ENCODE measurements around the gene UBD.

The UBD gene

DNA sequence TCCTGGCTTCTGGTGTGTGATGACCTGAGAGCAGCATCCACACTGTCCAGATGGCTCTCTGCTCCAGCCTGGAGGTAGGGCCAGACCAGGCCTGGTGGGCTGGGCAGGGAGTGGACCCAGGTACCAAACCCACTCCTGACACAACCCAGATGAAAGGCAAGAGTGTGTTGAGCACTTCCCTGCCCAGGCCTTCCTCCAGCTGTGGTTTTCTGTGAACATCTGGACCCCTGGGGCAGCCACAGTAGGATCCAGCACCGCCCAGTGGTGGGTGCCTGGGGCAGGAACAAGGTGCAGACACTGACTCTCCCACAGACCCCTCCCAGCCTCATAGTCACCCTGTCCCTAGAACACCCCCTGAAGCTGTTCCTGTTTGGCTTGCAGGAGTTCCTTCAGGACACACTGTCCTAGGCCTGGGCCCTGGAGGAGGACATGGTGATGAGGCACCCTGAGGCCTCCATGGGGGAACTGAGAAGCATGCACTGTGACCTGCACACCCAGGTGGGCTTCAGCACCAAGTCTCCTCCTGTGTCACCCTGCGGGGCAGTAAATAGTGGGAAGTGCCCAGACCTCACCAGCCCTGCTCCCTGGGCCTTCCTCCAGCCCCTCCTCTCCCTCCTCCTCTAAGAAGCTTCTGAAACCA, 28.7 kb downstream of the UBD start:
- ATAC-seq: no peak
- TF ChIP-seq TCF4 (CRISPR knock-in tag; IDR thresholded peaks at IDR 0.05; ENCODE audit: borderline replicate concordance): no peak
- TF ChIP-seq, protein P1, sequence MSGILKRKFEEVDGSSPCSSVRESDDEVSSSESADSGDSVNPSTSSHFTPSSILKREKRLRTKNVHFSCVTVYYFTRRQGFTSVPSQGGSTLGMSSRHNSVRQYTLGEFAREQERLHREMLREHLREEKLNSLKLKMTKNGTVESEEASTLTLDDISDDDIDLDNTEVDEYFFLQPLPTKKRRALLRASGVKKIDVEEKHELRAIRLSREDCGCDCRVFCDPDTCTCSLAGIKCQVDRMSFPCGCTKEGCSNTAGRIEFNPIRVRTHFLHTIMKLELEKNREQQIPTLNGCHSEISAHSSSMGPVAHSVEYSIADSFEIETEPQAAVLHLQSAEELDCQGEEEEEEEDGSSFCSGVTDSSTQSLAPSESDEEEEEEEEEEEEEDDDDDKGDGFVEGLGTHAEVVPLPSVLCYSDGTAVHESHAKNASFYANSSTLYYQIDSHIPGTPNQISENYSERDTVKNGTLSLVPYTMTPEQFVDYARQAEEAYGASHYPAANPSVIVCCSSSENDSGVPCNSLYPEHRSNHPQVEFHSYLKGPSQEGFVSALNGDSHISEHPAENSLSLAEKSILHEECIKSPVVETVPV (CRISPR knock-in tag; IDR thresholded peaks at IDR 0.05): no peak

DNA sequence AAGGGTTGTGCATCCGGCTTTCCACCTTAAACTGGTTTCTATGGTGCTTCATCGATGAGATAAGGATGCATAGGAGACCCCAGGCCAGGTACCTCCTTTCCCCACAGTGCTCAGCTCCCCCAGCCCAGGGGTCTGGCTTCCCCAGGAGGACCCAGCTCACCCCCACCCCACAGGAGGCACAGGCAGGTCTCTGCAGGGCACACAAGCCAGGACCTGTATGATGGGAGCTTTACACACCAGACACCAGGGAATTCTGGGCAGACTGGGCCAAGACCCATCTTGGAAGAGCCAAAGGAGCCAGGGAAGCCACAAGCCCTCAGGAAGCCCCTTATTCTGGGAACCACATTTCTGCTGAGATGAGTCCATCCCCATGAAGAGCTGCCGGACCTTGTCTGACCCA, 29.6 kb downstream of the UBD start:
- TF ChIP-seq, protein P2, sequence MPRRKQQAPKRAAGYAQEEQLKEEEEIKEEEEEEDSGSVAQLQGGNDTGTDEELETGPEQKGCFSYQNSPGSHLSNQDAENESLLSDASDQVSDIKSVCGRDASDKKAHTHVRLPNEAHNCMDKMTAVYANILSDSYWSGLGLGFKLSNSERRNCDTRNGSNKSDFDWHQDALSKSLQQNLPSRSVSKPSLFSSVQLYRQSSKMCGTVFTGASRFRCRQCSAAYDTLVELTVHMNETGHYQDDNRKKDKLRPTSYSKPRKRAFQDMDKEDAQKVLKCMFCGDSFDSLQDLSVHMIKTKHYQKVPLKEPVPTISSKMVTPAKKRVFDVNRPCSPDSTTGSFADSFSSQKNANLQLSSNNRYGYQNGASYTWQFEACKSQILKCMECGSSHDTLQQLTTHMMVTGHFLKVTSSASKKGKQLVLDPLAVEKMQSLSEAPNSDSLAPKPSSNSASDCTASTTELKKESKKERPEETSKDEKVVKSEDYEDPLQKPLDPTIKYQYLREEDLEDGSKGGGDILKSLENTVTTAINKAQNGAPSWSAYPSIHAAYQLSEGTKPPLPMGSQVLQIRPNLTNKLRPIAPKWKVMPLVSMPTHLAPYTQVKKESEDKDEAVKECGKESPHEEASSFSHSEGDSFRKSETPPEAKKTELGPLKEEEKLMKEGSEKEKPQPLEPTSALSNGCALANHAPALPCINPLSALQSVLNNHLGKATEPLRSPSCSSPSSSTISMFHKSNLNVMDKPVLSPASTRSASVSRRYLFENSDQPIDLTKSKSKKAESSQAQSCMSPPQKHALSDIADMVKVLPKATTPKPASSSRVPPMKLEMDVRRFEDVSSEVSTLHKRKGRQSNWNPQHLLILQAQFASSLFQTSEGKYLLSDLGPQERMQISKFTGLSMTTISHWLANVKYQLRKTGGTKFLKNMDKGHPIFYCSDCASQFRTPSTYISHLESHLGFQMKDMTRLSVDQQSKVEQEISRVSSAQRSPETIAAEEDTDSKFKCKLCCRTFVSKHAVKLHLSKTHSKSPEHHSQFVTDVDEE (CRISPR knock-in tag; IDR thresholded peaks at IDR 0.05): no peak
- TF ChIP-seq, protein P1 (CRISPR knock-in tag; IDR thresholded peaks at IDR 0.05): no peak
- TF ChIP-seq GLIS3 (CRISPR knock-in tag; IDR thresholded peaks at IDR 0.05) (no peak), ZC3H10 (CRISPR knock-in tag; IDR thresholded peaks at IDR 0.05) (no peak), TCF4 (CRISPR knock-in tag; IDR thresholded peaks at IDR 0.05; ENCODE audit: borderline replicate concordance) (no peak), OSR1 (CRISPR knock-in tag; IDR thresholded peaks at IDR 0.05) (no peak), ZFP30 (CRISPR knock-in tag; IDR thresholded peaks at IDR 0.05) (no peak), ZNF8 (CRISPR knock-in tag; IDR thresholded peaks at IDR 0.05) (no peak), ZNF565 (CRISPR knock-in tag; conservative IDR thresholded peaks at IDR 0.05; ENCODE audit: low read depth) (no peak)
- TF ChIP-seq, protein P3, sequence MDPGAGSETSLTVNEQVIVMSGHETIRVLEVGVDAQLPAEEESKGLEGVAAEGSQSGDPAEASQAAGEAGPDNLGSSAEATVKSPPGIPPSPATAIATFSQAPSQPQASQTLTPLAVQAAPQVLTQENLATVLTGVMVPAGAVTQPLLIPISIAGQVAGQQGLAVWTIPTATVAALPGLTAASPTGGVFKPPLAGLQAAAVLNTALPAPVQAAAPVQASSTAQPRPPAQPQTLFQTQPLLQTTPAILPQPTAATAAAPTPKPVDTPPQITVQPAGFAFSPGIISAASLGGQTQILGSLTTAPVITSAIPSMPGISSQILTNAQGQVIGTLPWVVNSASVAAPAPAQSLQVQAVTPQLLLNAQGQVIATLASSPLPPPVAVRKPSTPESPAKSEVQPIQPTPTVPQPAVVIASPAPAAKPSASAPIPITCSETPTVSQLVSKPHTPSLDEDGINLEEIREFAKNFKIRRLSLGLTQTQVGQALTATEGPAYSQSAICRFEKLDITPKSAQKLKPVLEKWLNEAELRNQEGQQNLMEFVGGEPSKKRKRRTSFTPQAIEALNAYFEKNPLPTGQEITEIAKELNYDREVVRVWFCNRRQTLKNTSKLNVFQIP (CRISPR knock-in tag; IDR thresholded peaks at IDR 0.05; ENCODE audit: borderline replicate concordance, low read depth): no peak
- TF ChIP-seq, protein P4, sequence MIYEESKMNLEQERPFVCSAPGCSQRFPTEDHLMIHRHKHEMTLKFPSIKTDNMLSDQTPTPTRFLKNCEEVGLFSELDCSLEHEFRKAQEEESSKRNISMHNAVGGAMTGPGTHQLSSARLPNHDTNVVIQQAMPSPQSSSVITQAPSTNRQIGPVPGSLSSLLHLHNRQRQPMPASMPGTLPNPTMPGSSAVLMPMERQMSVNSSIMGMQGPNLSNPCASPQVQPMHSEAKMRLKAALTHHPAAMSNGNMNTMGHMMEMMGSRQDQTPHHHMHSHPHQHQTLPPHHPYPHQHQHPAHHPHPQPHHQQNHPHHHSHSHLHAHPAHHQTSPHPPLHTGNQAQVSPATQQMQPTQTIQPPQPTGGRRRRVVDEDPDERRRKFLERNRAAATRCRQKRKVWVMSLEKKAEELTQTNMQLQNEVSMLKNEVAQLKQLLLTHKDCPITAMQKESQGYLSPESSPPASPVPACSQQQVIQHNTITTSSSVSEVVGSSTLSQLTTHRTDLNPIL (CRISPR knock-in tag; IDR thresholded peaks at IDR 0.05; ENCODE audit: low read depth): no peak
- ATAC-seq: no peak

DNA sequence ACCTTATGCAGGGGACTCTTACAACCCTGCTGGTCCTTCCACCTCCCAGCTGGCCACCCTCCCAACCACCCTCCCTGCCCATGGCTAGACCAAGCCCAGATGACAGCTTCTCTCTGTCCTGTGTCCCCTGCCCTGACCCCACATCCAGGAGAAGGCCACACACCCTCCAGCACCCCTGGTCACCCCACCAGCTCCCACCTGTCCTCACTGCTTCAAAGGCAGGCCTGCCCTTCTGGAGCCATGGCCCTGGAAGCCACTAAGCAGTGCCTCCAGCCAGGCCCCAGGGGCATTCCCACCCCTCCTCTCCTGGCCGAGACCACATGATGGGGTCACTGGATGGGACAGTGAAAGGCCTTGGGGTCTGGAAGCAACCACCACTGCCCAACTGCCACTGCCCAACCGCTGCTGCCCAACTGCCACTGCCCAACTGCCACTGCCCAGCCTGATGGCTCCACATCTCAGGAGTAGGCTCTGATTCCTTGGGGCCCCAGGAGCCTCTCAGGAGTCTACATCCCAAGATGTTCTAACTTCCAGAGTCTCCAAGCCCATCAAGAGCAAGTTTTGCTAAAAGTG, 30.5 kb downstream of the UBD start:
- ATAC-seq: no peak
- TF ChIP-seq TCF4 (CRISPR knock-in tag; IDR thresholded peaks at IDR 0.05; ENCODE audit: borderline replicate concordance): no peak
- TF ChIP-seq ZNF565 (CRISPR knock-in tag; conservative IDR thresholded peaks at IDR 0.05; ENCODE audit: low read depth): no peak
- TF ChIP-seq, protein P5, sequence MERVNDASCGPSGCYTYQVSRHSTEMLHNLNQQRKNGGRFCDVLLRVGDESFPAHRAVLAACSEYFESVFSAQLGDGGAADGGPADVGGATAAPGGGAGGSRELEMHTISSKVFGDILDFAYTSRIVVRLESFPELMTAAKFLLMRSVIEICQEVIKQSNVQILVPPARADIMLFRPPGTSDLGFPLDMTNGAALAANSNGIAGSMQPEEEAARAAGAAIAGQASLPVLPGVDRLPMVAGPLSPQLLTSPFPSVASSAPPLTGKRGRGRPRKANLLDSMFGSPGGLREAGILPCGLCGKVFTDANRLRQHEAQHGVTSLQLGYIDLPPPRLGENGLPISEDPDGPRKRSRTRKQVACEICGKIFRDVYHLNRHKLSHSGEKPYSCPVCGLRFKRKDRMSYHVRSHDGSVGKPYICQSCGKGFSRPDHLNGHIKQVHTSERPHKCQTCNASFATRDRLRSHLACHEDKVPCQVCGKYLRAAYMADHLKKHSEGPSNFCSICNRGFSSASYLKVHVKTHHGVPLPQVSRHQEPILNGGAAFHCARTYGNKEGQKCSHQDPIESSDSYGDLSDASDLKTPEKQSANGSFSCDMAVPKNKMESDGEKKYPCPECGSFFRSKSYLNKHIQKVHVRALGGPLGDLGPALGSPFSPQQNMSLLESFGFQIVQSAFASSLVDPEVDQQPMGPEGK (CRISPR knock-in tag; IDR thresholded peaks at IDR 0.05; ENCODE audit: borderline replicate concordance): no peak
- TF ChIP-seq ZFP30 (CRISPR knock-in tag; IDR thresholded peaks at IDR 0.05): no peak
- no peak for TF ChIP-seq SNAI2 (CRISPR knock-in tag; IDR thresholded peaks at IDR 0.05)
- TF ChIP-seq, protein P2 (CRISPR knock-in tag; IDR thresholded peaks at IDR 0.05): no peak
- no peak for TF ChIP-seq CSDC2 (CRISPR knock-in tag; IDR thresholded peaks at IDR 0.05)
- no peak for TF ChIP-seq GLIS3 (CRISPR knock-in tag; IDR thresholded peaks at IDR 0.05)
- TF ChIP-seq OSR1 (CRISPR knock-in tag; IDR thresholded peaks at IDR 0.05): no peak
- TF ChIP-seq ZC3H10 (CRISPR knock-in tag; IDR thresholded peaks at IDR 0.05): no peak
- TF ChIP-seq, protein P1 (CRISPR knock-in tag; IDR thresholded peaks at IDR 0.05): no peak
- TF ChIP-seq ZNF8 (CRISPR knock-in tag; IDR thresholded peaks at IDR 0.05): no peak
- no peak for TF ChIP-seq TOX (CRISPR knock-in tag; IDR thresholded peaks at IDR 0.05; ENCODE audit: borderline replicate concordance)
- TF ChIP-seq PPARA (CRISPR knock-in tag; IDR thresholded peaks at IDR 0.05; ENCODE audit: borderline replicate concordance): no peak
- TF ChIP-seq, protein P3 (CRISPR knock-in tag; IDR thresholded peaks at IDR 0.05; ENCODE audit: borderline replicate concordance, low read depth): no peak

Data from SK-N-SH treated with all-trans-retinoic acid at 6 μM for 48 hours (cell line).